LNCAP (cell line): ENCODE results near the gene MGAT4A.

Source experiments
- TF ChIP-seq, protein P1 (sequence below): fragments of 450-650 bp; IDR thresholded peaks from 2 replicates; pipeline ENCODE4 v1.5.1; 2017; ENCODE audit warnings: mild to moderate bottlenecking

Gene MGAT4A

GRCh38 chr2:98577313-98577712, 153.6 kb downstream of the MGAT4A start:
- TF ChIP-seq, protein P1, sequence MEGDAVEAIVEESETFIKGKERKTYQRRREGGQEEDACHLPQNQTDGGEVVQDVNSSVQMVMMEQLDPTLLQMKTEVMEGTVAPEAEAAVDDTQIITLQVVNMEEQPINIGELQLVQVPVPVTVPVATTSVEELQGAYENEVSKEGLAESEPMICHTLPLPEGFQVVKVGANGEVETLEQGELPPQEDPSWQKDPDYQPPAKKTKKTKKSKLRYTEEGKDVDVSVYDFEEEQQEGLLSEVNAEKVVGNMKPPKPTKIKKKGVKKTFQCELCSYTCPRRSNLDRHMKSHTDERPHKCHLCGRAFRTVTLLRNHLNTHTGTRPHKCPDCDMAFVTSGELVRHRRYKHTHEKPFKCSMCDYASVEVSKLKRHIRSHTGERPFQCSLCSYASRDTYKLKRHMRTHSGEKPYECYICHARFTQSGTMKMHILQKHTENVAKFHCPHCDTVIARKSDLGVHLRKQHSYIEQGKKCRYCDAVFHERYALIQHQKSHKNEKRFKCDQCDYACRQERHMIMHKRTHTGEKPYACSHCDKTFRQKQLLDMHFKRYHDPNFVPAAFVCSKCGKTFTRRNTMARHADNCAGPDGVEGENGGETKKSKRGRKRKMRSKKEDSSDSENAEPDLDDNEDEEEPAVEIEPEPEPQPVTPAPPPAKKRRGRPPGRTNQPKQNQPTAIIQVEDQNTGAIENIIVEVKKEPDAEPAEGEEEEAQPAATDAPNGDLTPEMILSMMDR, result no peak

DNA sequence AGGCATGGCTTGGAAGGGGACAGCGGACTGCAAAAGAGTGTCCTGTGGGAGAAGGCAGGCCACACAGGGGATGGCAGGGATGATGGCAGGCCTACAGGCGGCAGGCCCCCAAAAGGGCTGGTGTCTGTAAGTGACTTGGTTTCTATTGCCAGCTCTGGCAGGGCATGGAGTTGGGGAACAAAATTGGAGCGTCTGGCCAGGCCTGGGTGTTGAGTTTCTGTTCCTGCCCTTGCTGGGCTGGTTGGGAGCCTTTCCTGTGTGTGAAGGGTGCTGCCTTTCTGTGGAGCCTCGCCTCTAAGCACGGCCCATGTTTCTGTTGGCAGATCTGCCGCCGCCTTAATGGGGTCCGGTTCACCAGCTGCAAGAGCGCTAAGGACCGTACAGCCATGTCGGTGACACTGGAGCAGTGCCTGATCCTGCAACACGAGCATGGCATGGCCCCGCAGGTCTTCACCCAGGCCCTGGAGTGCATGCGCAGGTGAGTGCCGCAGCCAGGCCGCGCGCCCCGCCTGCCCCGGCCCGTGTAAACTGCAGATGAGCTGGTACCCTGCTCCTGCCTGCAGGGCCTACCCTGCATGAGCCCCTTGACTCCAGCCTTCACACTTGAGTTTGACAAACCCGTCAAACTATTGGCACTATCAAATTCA, 154.1 kb downstream of the MGAT4A start:
- TF ChIP-seq, protein P1, result no peak

DNA sequence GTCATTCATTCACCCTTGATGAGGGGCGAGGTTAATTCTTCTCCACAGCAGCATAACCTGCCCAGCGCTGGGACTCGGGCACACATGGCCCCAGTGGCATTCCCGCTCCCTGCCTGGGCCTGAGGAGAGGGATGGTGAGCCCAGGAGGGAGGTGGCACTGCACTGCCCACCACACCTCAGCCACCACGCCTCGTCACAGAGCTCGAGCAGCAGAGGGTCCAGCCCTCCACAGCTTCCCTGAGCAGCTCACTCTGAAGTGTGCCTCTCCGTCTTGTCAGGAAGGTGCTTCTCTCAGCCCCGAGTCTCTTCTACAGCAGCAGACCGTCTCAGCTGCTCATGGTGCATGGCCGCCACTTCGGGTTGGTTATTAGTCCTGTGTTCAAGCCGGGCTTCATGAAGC, 157.5 kb downstream of the MGAT4A start:
- TF ChIP-seq, protein P1, result no peak

DNA sequence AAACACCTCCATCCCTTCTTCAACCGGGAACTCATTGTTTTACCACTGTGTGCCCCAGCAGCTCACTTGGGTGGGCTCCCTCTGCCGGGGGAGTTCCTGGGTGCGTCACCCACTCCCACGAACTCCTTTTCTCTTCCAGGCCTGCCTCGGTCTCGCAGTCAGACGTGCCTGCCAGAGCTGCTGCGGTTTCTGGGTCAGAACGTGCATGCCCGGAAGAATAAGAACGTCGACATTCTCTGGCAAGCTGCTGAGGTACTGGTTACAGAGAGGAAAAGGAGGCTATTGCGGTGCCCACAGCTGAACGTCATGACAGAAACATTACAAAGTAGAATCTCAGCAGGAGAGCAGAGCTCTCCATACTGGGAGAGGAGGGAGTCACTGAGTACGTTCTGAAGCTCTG, 158.3 kb downstream of the MGAT4A start:
- TF ChIP-seq, protein P1, result no peak

DNA sequence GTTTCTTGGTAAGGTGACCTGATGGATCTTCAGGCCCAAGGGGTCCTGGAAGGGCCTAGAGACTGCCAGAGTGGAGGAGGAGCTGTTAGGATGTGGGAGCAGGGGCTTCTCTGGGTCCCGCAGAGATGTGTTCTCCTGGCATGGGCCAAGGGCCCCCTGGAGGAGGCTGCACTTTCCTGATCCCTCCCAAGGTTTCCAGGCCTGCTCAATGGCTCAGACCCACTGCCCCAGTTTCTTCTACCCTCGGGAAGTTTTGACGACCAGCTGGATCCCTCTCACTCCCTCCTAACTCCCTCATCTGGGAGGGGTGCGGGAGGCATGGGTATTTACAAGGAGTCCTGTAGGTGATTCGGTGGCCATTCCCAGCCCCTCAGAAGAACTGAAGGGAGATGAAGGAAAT, 158.7 kb downstream of the MGAT4A start:
- TF ChIP-seq, protein P1, result no peak

DNA sequence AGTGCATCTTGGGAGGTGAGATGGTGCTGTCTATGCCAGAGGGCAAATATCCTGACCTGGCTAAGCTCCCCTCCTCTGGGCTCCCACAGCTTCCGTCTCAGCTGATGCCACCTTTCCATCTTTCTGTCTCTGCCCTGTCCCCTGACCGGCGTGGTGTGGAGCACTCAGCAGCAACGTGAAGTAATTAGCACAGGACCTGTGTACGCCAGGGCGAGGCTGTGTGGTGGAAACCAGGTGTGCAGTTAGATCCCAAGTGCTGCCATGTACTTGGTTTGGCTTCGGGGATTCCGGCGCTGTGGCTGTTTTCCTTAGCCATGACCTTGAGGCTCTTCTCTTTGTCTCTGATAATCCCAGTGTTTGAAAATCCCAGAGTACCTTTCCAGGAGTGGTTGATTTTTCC, 159.1 kb downstream of the MGAT4A start:
- TF ChIP-seq, protein P1, result no peak

GRCh38 chr2:98571121-98571701, 159.7 kb downstream of the MGAT4A start:
- TF ChIP-seq, protein P1, result no peak
